GM23248 (cell line): ENCODE data around the gene PIP5K1C.

ENCODE experiments used
- EZH2 ChIP-seq: fragments of 200-600 bp; sonication (generic); IDR thresholded peaks from 2 replicates; pipeline ENCODE4 v1.6.1; 2018; ENCODE audit warnings: antibody characterized with exemption, mild to moderate bottlenecking; ENCODE audit not compliant: insufficient read depth, poor library complexity, severe bottlenecking
- EZH2phosphoT487 ChIP-seq: fragments of 200-600 bp; sonication (generic); IDR thresholded peaks from 2 replicates; pipeline ENCODE4 v1.6.1; 2018; ENCODE audit warnings: antibody characterized with exemption, moderate library complexity, mild to moderate bottlenecking, low read depth; ENCODE audit not compliant: insufficient read depth

GRCh38 chr19:3642987-3643673 lies 57.1 kb downstream of the PIP5K1C start:
- no peak for TF ChIP-seq EZH2
- no peak for TF ChIP-seq EZH2phosphoT487
